ENCODE data around the gene SETD6.

DNA sequence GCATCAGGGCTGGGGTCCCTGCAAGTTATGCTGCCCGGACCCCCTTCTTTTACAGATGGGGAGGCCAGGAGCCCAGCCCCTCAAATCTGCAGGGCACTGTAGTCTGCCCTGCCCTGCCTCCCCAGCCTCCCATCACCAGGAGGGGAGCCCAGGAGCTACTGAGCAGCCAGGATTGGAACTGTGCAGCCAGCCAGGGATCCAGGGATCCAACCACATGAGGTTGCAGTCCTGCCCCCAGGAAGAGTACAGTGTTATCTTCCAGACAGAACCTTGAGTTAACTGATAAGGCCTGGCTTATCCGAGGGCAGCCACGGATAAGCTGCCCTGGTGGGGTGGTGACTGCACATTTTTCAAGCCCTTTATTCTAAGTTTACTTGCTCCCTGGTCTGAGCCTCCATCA is 26.8 kb upstream of the SETD6 start:
- TF ChIP-seq, protein P1, sequence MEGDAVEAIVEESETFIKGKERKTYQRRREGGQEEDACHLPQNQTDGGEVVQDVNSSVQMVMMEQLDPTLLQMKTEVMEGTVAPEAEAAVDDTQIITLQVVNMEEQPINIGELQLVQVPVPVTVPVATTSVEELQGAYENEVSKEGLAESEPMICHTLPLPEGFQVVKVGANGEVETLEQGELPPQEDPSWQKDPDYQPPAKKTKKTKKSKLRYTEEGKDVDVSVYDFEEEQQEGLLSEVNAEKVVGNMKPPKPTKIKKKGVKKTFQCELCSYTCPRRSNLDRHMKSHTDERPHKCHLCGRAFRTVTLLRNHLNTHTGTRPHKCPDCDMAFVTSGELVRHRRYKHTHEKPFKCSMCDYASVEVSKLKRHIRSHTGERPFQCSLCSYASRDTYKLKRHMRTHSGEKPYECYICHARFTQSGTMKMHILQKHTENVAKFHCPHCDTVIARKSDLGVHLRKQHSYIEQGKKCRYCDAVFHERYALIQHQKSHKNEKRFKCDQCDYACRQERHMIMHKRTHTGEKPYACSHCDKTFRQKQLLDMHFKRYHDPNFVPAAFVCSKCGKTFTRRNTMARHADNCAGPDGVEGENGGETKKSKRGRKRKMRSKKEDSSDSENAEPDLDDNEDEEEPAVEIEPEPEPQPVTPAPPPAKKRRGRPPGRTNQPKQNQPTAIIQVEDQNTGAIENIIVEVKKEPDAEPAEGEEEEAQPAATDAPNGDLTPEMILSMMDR (IDR thresholded peaks at IDR 0.05) = no peak
- TF ChIP-seq RAD21 (conservative IDR thresholded peaks at IDR 0.05 in 1 of 2, IDR thresholded peaks at IDR 0.05 in 1 of 2) (no peak), KDM5A (IDR thresholded peaks at IDR 0.05) (no peak), TP53 (CRISPR knock-in tag; IDR thresholded peaks at IDR 0.05) (no peak), ESRRA (IDR thresholded peaks at IDR 0.05; ENCODE audit: borderline replicate concordance, low read length) (no peak), CEBPB (IDR thresholded peaks at IDR 0.05) (no peak), POLR2AphosphoS2 (conservative IDR thresholded peaks at IDR 0.05; ENCODE audit: low read length) (no peak), RNF2 (IDR thresholded peaks at IDR 0.05; ENCODE audit: borderline replicate concordance, low read depth) (no peak), RFX5 (IDR thresholded peaks at IDR 0.05) (no peak), POLR2A (IDR thresholded peaks at IDR 0.05; ENCODE audit: low read length) (no peak), CHD4 (IDR thresholded peaks at IDR 0.05; ENCODE audit: borderline replicate concordance) (no peak), PHF8 (IDR thresholded peaks at IDR 0.05; ENCODE audit: borderline replicate concordance, low read depth) (no peak)
- TF ChIP-seq, protein P2, sequence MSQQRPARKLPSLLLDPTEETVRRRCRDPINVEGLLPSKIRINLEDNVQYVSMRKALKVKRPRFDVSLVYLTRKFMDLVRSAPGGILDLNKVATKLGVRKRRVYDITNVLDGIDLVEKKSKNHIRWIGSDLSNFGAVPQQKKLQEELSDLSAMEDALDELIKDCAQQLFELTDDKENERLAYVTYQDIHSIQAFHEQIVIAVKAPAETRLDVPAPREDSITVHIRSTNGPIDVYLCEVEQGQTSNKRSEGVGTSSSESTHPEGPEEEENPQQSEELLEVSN (IDR thresholded peaks at IDR 0.05; ENCODE audit: borderline replicate concordance, low read depth) = no peak
- TF ChIP-seq, protein P3, sequence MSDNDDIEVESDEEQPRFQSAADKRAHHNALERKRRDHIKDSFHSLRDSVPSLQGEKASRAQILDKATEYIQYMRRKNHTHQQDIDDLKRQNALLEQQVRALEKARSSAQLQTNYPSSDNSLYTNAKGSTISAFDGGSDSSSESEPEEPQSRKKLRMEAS (IDR thresholded peaks at IDR 0.05) = no peak

Measured in A549 (cell line).